DND-41 (cell line): ENCODE data around the gene TWSG1.

Experiments
- CTCF ChIP-seq: IDR thresholded peaks from 2 replicates; pipeline ENCODE4 v1.5.1; 2012; ENCODE audit warnings: borderline replicate concordance, low read length, moderate library complexity, mild to moderate bottlenecking; ENCODE audit not compliant: poor library complexity, severe bottlenecking; ENCODE audit errors: extremely low read depth
- EZH2 ChIP-seq: IDR thresholded peaks from 3 replicates; pipeline ENCODE4 v1.6.1; 2012; ENCODE audit warnings: borderline replicate concordance, low read depth, mild to moderate bottlenecking, moderate library complexity, low read length, inconsistent platforms; ENCODE audit not compliant: severe bottlenecking

- no peak for TF ChIP-seq CTCF
- no peak for TF ChIP-seq EZH2
Measured at GRCh38 chr18:9304388-9305070, 30.0 kb upstream of the TWSG1 start.
